ENCODE results near the gene HOXB5.
A peak's percentile ranks its signal among the peaks of the same experiment; 100 is the strongest.

HOXB5 gene

DNA sequence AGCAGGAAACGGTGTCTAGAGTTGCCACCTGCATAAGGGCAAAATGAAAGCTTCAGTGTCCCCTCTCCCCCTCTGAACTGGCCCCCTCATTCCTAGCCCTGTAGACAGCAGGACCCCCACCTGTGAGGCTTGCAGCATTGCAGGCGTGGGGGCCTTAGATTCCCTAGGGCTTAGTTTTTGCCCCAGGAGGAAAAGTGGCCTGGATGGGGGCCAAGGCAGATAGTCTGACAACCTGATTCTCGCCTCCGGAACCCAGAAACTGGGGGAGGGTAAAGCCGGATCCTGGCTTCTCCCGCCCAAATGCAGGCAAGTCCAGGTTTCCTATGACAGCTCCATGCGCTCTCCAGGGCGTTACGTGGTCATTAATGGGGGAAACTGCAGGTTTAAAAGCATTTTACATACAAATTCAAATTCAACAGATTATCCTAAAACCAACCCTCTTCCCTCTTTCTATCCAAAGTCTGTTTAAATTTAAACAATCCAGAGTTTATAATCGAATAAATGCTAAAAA is 11.9 kb upstream of the HOXB5 start:
- DNase-seq = no peak

DNA sequence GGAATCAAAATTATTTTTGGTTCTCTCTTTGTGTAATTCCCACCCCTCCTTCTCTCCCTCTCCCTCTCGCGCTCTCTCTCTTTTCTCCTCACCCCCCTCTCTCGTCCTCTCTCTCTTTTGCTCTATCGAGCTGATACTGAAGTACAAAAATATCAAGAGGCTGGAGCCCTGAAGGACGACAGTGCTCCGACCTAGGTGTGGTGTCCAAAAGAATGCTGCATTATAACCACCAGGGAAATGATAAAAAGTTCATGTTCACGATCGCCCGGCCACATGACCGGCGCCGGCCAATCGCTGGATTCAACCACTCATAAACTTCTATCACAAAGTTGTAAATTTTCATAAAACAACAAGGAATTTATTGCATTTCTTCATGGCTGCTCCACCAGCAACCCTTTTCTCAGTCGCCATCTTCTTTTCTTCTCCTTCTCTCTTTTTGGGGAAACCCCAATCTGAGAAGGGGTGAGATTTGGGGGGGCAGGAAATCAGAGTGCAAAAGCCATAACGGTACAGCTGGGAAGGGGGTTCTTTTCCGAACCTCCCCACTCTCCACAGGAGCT is 11.3 kb upstream of the HOXB5 start, which contains the start of gene HOXB6:
Gene HOXB6, minus strand, starts transcription at position 217 of the 560 bp plus-strand sequence. CDS start 6,836 bp downstream, outside the sequence.
- no peak for DNase-seq

DNA sequence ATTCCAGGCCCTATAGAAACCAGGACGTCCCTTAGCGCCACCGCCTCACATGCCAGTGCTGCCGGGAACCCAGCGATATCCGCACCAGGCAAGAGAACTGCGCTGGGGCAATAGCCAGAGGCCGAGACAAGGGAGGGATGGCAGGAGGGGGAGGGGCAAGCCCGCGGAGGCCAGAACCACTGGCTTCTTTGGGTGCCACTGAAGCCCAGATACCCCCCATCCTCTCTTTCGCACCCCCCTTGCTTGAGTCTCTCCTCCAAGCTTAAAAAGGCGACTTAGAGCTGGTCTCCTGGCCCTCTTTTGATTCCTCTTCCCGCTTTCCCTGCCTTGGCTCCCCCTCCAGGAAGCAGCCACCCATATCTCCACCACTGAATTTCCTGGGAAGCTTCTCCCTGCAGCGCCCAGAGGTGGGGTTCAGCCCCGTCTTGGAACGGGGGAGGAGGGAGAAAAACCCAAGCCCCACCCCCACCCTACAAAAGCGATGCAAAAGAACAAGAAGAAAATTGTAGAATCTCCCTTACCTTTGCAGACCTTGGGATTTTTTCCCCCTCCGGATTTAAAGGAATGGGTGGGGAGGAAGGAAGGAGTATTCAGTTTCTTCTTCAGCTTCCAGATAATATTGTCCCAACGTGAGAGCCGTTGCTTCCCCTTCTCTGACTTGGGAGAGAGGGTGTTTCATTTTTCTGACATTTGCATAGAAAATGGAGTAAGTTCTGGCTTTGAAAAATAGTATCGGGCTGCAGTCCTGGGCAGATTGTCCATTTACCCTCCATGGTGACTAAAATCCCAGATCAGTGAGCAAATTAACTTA is 10.6 kb upstream of the HOXB5 start:
- no peak for DNase-seq

DNA sequence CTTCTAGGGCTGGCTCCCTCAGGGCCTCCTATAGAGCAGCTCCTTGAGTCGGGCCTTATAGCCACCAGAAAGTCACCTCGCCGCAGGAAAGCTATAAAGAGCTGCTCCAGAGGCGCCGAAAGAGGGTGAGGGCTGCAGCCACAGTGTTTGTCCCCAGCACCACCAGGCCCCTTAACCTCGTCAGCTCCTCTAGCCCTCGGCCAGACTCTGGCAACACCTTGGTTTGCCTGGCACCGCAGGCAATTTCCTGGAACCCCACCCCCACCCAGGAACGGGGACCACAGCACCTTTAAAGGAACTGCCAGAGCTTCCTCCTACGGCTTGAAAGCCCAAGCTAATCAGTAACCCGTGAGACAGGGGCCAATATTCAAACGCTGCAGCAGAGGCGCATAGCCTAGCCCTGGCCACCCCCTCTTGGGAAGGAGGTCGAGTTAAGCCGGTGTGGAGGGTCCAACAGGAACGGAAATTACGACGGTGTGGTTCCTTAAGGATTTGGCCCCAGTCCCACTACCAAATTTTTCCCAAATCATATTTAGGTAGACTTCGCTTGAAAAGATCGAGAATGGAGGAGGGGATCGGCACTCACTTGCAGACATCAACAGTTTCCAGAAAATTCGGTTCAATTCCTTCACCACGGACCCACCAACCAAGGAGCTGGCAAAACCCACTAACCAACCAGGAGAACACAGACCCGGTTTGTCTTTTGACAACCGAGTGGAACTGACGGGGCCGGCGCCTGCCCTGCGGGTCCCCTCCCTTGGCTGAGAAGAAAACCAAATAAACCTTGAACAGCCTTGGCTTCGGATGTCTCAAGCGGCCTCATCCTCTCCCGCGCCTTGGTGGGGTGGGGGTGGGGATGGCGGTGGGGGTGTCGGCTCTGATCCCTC is 8.2 kb upstream of the HOXB5 start:
- DNase-seq = no peak

DNA sequence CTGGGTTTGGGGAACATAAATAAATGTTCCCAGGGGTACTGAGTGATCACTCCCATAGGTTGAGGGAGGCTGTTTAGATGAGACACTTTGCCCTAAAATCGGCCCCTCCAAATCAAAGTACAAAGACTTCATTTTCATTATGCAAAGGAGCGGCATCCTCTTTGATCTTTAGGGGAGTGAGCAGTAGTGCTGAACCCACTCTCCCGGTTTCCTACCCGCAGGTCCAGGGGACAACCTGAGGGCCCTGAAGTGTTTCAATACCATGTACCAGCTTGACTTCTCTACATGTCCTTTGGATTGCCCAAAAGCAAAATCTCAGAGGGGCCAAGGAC is 7.6 kb upstream of the HOXB5 start:
- no peak for DNase-seq

DNA sequence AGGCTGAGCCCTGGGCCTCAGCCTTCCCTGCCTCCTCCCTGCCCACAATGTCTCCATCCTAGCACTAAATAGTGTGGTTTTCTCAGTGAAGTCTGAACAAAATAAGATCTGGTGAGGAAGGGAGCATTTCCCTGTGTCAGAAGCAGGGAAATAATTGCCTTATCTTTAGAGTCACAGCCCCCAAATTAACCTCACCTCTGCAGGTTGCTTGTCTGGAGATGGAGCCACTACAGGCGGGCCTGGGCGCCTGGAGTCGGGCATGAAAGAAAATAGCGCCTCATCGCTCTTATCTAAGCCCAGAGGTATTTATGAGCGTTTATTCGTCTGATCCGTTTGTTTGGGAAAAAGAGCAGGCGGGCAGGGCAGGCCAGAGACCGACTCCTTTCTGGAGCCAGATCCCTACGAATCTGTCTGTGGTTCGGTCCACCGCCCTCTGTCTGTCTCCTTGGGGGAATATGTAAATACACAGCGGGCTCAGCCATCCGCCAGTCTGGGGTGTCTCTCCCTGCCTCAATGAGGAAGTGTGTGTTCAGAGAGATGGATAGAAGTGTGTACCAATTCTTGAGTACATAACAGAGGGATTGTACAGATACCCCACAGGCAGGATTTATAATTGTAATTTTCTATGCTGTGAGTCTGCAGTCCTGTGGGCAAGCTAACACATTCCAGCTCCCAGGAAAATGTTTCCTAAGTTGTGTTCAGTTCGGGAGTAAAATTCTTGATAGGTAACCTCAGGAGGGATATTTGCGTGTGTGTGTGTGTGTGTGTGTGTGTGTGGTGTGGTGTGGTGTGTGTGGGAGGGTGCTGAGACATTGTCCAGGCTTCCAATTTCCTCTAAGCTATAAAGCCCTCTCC is 6.9 kb upstream of the HOXB5 start:
- no peak for DNase-seq

DNA sequence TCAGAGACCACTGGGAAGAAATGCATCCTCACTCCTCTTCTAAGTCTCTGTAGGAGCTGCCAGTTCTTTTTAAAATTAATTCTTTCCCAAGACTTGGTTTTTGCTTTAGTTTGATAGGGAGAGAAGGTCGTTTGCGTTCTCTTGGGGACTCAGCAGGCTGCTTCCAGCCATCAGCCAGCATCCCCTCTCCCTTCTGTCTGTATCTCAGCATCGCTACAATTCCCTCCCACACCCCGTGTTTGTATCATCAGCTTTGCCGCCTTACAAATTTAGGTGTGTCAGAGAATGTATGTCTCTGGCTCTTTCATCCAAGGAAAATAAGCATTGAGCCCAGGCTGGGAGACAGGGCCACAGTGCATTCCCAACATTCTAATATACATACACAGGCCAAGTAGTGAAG is 5.8 kb upstream of the HOXB5 start:
- DNase-seq = no peak

- no peak for DNase-seq
Measured at GRCh38 chr17:48598736-48599135, 5.2 kb upstream of the HOXB5 start.

- no peak for DNase-seq
Measured at GRCh38 chr17:48597778-48598631, 4.4 kb upstream of the HOXB5 start.

GRCh38 chr17:48597528-48597777 is 3.9 kb upstream of the HOXB5 start:
- DNase-seq = no peak

GRCh38 chr17:48596735-48597527 is 3.4 kb upstream of the HOXB5 start:
- DNase-seq = no peak

DNA sequence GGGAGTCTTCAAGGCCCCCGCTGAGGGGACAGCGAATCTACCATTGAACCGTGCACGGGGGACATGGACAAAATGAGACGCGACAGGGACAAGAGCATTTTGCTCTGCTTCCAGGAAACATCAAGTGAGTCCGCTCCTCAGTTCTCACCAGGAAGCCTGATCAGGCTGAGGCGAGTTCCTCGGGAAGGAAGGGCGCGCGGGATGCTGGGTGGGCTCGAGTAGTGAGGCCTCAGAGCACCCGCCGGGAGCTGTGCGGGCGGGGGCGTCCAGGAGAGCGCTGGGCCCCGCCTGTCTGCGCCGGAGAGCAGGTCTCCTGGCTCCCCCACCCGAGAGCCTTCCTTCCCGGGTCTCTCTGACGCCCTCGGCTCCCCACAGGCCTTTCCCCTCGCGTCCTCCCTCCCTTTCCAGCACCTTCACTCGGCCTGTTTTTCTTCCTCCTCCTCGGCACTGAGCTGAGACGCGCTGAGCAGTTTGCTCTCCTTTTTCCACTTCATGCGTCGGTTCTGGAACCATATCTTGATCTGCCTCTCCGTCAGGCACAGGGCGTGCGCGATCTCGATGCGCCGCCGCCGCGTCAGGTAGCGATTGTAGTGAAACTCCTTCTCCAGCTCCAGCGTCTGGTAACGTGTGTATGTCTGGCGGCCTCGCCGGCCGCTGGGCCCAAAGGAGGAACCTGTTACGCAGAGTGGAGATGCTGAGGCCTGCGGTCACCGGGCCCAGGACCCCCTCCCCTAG is 2.6 kb upstream of the HOXB5 start:
- DNase-seq = no peak

GRCh38 chr17:48595278-48595999 is 1.9 kb upstream of the HOXB5 start:
- no peak for DNase-seq

- no peak for DNase-seq
Measured at GRCh38 chr17:48594538-48595277, 1.1 kb upstream of the HOXB5 start.

- peak in 2 of 58 donors; percentile 5 to 9 for DNase-seq
Measured at GRCh38 chr17:48593840-48594537, 410 bp upstream of the HOXB5 start.

- DNase-seq = no peak
Measured at GRCh38 chr17:48592577-48592976, 1.0 kb downstream of the HOXB5 start.
